NCI-H1105 (cell line): ENCODE results near the gene TMEM26.
"Not testable (repeated sequence)": the region's sequence is repeated elsewhere in the genome, so short reads cannot be mapped to it uniquely, and the experiment has no call there.

Source experiments
- DNase-seq: peaks from one replicate; lab custom pipeline; 2025; lab: John Stamatoyannopoulos, UW

The TMEM26 gene

GRCh38 chr10:61398366-61399129 lies 54.6 kb downstream of the TMEM26 start:
- DNase-seq: no peak

GRCh38 chr10:61397175-61397986 lies 55.8 kb downstream of the TMEM26 start:
- DNase-seq: no peak

GRCh38 chr10:61391281-61391680 lies 61.9 kb downstream of the TMEM26 start:
- DNase-seq: no peak

GRCh38 chr10:61390851-61391250 lies 62.3 kb downstream of the TMEM26 start:
- DNase-seq: no peak

- DNase-seq: no peak
These were observed 63.3 kb downstream of the TMEM26 start for GRCh38 chr10:61389887-61390286.

GRCh38 chr10:61388986-61389385 lies 64.2 kb downstream of the TMEM26 start:
- not testable (repeated sequence) for DNase-seq

- no peak for DNase-seq
These were observed 67.8 kb downstream of the TMEM26 start for GRCh38 chr10:61385231-61386001.

GRCh38 chr10:61381153-61381552 lies 72.0 kb downstream of the TMEM26 start:
- DNase-seq: not testable (repeated sequence)

- no peak for DNase-seq
These were observed 74.3 kb downstream of the TMEM26 start for GRCh38 chr10:61378865-61379264.

GRCh38 chr10:61376908-61377368 lies 76.2 kb downstream of the TMEM26 start:
- DNase-seq: no peak

GRCh38 chr10:61376377-61376776 lies 76.8 kb downstream of the TMEM26 start:
- DNase-seq: no peak

GRCh38 chr10:61366365-61366764 lies 86.8 kb downstream of the TMEM26 start:
- no peak for DNase-seq

- no peak for DNase-seq
These were observed 88.6 kb downstream of the TMEM26 start for GRCh38 chr10:61364619-61365018.

- no peak for DNase-seq
These were observed 90.2 kb downstream of the TMEM26 start for GRCh38 chr10:61363006-61363405.

GRCh38 chr10:61359452-61359851 lies 93.7 kb downstream of the TMEM26 start:
- no peak for DNase-seq

- DNase-seq: no peak
These were observed 95.5 kb downstream of the TMEM26 start for GRCh38 chr10:61357687-61358086.
